ENCODE results near the gene APBB1IP. TPM values are rescaled to one million over a fixed set of nuclear protein-coding genes. Genes with fewer than 3 reads are reported as not detected.

The APBB1IP gene
- total RNA-seq, 1 donor from 2014 or later = not detected

DNA sequence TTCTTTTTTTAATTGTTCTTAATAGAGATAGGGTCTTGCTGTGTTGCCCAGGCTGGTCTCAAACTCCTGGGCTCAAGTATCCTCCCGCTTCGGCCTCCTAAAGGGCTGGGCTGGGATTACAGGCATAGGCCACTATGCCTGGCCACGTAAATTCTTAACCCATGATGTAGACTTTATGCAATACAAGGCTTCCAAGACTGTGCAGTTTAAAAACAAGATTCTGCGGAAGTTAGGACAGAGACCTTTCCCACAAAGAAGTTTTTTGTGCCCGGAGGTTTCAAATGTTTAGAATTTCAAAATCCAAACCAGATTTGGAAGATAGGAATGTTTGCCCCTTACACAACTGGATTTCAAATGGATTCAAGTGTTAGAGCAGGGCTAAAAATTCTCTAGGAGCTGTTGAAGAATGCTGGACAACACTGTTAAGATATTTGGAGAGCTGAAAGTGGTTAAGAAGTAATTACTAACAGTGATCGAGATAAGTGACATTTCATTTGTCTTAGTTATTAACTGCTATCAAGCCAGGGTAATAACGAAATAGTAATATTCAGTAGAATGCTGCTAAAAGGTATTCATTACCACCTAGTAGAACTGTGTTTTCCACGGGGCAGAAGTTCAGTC, 7.4 kb downstream of the APBB1IP start:
- H3K27me3 ChIP-seq = peaks cover under 1% of the 10 kb centered on the region
- H3K4me3 ChIP-seq = no peak overlapping the region
- H3K9me3 Mint-ChIP-seq = no peaks in the 10 kb centered on the region
- no peaks in the 10 kb centered on the region for H4K20me1 ChIP-seq (ENCODE audit: low read depth)
- H3K27ac ChIP-seq = no peak overlapping the region
- no peaks in the 10 kb centered on the region for H3K27me3 Mint-ChIP-seq (ENCODE audit: insufficient read depth, low read depth)
- no peaks in the 10 kb centered on the region for H3K4me1 Mint-ChIP-seq
- no peak overlapping the region for H2AFZ ChIP-seq (replicated peaks)
- H3K9ac ChIP-seq = no peak overlapping the region
- no peaks in the 10 kb centered on the region for H3F3A ChIP-seq (ENCODE audit: low read depth)
- H3K4me3 Mint-ChIP-seq = no peak overlapping the region
- H3K4me1 ChIP-seq = no peaks in the 10 kb centered on the region
- H3K36me3 ChIP-seq = no peaks in the 10 kb centered on the region
- H3K36me3 Mint-ChIP-seq = no peaks in the 10 kb centered on the region
- H3K79me2 ChIP-seq (ENCODE audit: low read depth) = no peaks in the 10 kb centered on the region
- H3K4me2 ChIP-seq = no peak overlapping the region
- TF ChIP-seq EZH2 (IDR thresholded peaks at IDR 0.05) = no peak
- TF ChIP-seq, protein P1, sequence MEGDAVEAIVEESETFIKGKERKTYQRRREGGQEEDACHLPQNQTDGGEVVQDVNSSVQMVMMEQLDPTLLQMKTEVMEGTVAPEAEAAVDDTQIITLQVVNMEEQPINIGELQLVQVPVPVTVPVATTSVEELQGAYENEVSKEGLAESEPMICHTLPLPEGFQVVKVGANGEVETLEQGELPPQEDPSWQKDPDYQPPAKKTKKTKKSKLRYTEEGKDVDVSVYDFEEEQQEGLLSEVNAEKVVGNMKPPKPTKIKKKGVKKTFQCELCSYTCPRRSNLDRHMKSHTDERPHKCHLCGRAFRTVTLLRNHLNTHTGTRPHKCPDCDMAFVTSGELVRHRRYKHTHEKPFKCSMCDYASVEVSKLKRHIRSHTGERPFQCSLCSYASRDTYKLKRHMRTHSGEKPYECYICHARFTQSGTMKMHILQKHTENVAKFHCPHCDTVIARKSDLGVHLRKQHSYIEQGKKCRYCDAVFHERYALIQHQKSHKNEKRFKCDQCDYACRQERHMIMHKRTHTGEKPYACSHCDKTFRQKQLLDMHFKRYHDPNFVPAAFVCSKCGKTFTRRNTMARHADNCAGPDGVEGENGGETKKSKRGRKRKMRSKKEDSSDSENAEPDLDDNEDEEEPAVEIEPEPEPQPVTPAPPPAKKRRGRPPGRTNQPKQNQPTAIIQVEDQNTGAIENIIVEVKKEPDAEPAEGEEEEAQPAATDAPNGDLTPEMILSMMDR (IDR thresholded peaks at IDR 0.05) = no peak
- no peak for TF ChIP-seq EZH2phosphoT487 (IDR thresholded peaks at IDR 0.05)
- H3K9me3 ChIP-seq (ENCODE audit: low read depth) = no peaks in the 10 kb centered on the region
- no peak for DNase-seq (ENCODE audit: low spot score)
- H3K27ac Mint-ChIP-seq = no peak overlapping the region

DNA sequence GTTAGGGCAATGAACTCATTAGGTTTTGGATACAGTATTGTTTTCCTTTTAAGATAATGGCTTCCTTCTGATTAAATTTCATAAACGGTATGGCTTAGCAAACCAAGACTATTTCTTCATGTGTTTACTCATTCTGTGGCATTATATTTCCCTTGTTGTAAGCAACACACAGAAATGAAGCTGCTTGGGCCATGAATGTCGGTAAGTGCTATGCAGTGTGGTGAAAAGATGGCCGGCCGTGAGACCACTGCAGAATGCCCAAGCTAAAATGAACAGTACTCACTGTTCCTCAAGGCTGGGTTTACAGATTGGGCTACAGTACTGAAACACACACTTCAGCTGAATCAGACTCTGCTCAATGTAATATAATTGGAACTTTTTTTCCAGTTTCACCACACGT, 8.1 kb downstream of the APBB1IP start:
- Histone ChIP-seq H3K9me3 (ENCODE audit: low read depth) (no peaks in the 10 kb centered on the region), H3K79me2 (ENCODE audit: low read depth) (no peaks in the 10 kb centered on the region), H3K27ac (no peak overlapping the region), H3K4me3 (no peak overlapping the region), H3K4me1 (no peaks in the 10 kb centered on the region), H3F3A (ENCODE audit: low read depth) (no peaks in the 10 kb centered on the region), H4K20me1 (ENCODE audit: low read depth) (no peaks in the 10 kb centered on the region), H3K4me2 (no peak overlapping the region), H3K27me3 (no peaks in the 10 kb centered on the region), H3K9ac (no peak overlapping the region), H3K36me3 (no peaks in the 10 kb centered on the region), H2AFZ (replicated peaks) (no peak overlapping the region)
- no peak overlapping the region for H3K4me3 Mint-ChIP-seq
- no peak for TF ChIP-seq EZH2 (IDR thresholded peaks at IDR 0.05)
- no peak for TF ChIP-seq EZH2phosphoT487 (IDR thresholded peaks at IDR 0.05)
- TF ChIP-seq, protein P1 (IDR thresholded peaks at IDR 0.05) = no peak
- no peak for DNase-seq (ENCODE audit: low spot score)
- no peaks in the 10 kb centered on the region for H3K27me3 Mint-ChIP-seq (ENCODE audit: insufficient read depth, low read depth)
- H3K27ac Mint-ChIP-seq = no peak overlapping the region
- no peaks in the 10 kb centered on the region for H3K9me3 Mint-ChIP-seq
- H3K4me1 Mint-ChIP-seq = no peaks in the 10 kb centered on the region
- no peaks in the 10 kb centered on the region for H3K36me3 Mint-ChIP-seq

DNA sequence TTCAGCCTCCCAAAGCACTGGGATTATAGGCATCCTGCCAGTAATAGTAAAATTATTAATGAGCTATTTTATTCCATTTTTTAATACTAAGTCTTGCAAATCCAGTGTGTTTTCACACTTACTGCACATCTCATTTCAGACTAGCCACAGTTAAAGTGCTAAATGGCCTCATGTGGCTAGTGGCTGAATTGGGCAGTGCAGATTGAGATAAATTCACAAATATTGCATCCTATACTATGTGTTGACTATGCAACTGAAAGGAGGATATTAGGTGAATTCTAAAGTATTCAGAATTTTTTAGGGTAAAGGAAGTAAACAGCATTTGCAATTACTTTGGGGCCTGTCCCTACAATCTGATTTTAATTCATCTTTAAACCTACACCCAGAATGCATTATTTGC, 10.2 kb downstream of the APBB1IP start:
- no peaks in the 10 kb centered on the region for H3K4me1 Mint-ChIP-seq
- no peak for DNase-seq (ENCODE audit: low spot score)
- no peak for TF ChIP-seq EZH2phosphoT487 (IDR thresholded peaks at IDR 0.05)
- no peak for TF ChIP-seq EZH2 (IDR thresholded peaks at IDR 0.05)
- TF ChIP-seq, protein P1 (IDR thresholded peaks at IDR 0.05) = no peak
- Histone ChIP-seq H3K4me1 (no peaks in the 10 kb centered on the region), H4K20me1 (ENCODE audit: low read depth) (no peaks in the 10 kb centered on the region), H3F3A (ENCODE audit: low read depth) (no peaks in the 10 kb centered on the region), H3K27ac (no peak overlapping the region), H3K36me3 (no peaks in the 10 kb centered on the region), H3K9me3 (ENCODE audit: low read depth) (no peaks in the 10 kb centered on the region), H3K4me3 (no peak overlapping the region), H2AFZ (replicated peaks) (no peak overlapping the region), H3K4me2 (no peak overlapping the region), H3K9ac (no peak overlapping the region), H3K27me3 (no peaks in the 10 kb centered on the region), H3K79me2 (ENCODE audit: low read depth) (no peaks in the 10 kb centered on the region)
- no peaks in the 10 kb centered on the region for H3K9me3 Mint-ChIP-seq
- no peak overlapping the region for H3K4me3 Mint-ChIP-seq
- no peak overlapping the region for H3K27ac Mint-ChIP-seq
- no peaks in the 10 kb centered on the region for H3K27me3 Mint-ChIP-seq (ENCODE audit: insufficient read depth, low read depth)
- no peaks in the 10 kb centered on the region for H3K36me3 Mint-ChIP-seq
